H9 (cell line): ENCODE results near the gene ZNF440. TPM values are rescaled to one million over a fixed set of nuclear protein-coding genes. Genes with fewer than 3 reads are reported as not detected.

Experiments used
- DNase-seq: peaks from one replicate; pipeline ENCODE4 v3.0.0-alpha.2; 2017
- H2AFZ ChIP-seq: one replicate; pipeline ENCODE4 v1.6.1; 2013; ENCODE audit warnings: mild to moderate bottlenecking, low read length, control low read depth, moderate library complexity
- H2AK5ac ChIP-seq: 2 replicates; pipeline ENCODE4 v1.6.1; 2013; ENCODE audit warnings: low read length, control low read depth, mixed read lengths; ENCODE audit not compliant: insufficient read length
- H2BK120ac ChIP-seq: one replicate; pipeline ENCODE4 v1.6.1; 2013; ENCODE audit warnings: low read depth, mild to moderate bottlenecking, low read length, control low read depth, inconsistent platforms; ENCODE audit not compliant: poor library complexity, severe bottlenecking
- H2BK12ac ChIP-seq: 2 replicates; pipeline ENCODE4 v1.6.1; 2013; ENCODE audit warnings: low read length, control low read depth, mixed read lengths, low read depth; ENCODE audit not compliant: insufficient read length
- H2BK15ac ChIP-seq: 2 replicates; pipeline ENCODE4 v1.6.1; 2013; ENCODE audit warnings: low read depth, low read length, control low read depth
- H2BK20ac ChIP-seq: one replicate; pipeline ENCODE4 v1.6.1; 2013; ENCODE audit warnings: low read depth, mild to moderate bottlenecking, low read length, control low read depth, inconsistent platforms; ENCODE audit not compliant: poor library complexity, severe bottlenecking
- H2BK5ac ChIP-seq: 2 replicates; pipeline ENCODE4 v1.6.1; 2013; ENCODE audit warnings: low read length, control low read depth, mixed read lengths; ENCODE audit not compliant: insufficient read length
- H3K14ac ChIP-seq: 2 replicates; pipeline ENCODE4 v1.6.1; 2013; ENCODE audit warnings: low read length, control low read depth; ENCODE audit not compliant: insufficient read depth
- H3K18ac ChIP-seq: 2 replicates; pipeline ENCODE4 v1.6.1; 2013; ENCODE audit warnings: low read depth, mild to moderate bottlenecking, mixed read lengths, low read length, control low read depth; ENCODE audit not compliant: insufficient read length
- H3K23ac ChIP-seq: 2 replicates; pipeline ENCODE4 v1.6.1; 2013; ENCODE audit warnings: low read length, control low read depth, mixed read lengths, low read depth; ENCODE audit not compliant: insufficient read length
- H3K23me2 ChIP-seq: 2 replicates; pipeline ENCODE4 v1.6.1; 2013; ENCODE audit warnings: low read depth, mild to moderate bottlenecking, mixed read lengths, low read length, control low read depth; ENCODE audit not compliant: insufficient read length, poor library complexity, severe bottlenecking
- H3K27ac ChIP-seq: 2 replicates; pipeline ENCODE4 v1.5.1; 2013; ENCODE audit warnings: low read length, control low read depth, mixed read lengths, low read depth; ENCODE audit not compliant: insufficient read length
- H3K27me3 ChIP-seq: 2 replicates; pipeline ENCODE4 v1.6.1; 2013; ENCODE audit warnings: low read length, control low read depth, inconsistent platforms; ENCODE audit not compliant: insufficient read depth
- H3K4ac ChIP-seq: 2 replicates; pipeline ENCODE4 v1.6.1; 2013; ENCODE audit warnings: low read depth, mild to moderate bottlenecking, control low read depth, inconsistent platforms, low read length, moderate library complexity
- H3K4me1 ChIP-seq: 2 replicates; pipeline ENCODE4 v1.6.1; 2013; ENCODE audit warnings: low read length, control low read depth, inconsistent platforms; ENCODE audit not compliant: insufficient read depth
- H3K4me2 ChIP-seq: 2 replicates; pipeline ENCODE4 v1.6.1; 2013; ENCODE audit warnings: low read length, control low read depth, mixed read lengths; ENCODE audit not compliant: insufficient read length, insufficient read depth
- H3K56ac ChIP-seq: 2 replicates; pipeline ENCODE4 v1.6.1; 2013; ENCODE audit warnings: low read depth, mild to moderate bottlenecking, mixed read lengths, low read length, control low read depth; ENCODE audit not compliant: insufficient read length
- H3K79me1 ChIP-seq: 2 replicates; pipeline ENCODE4 v1.6.1; 2013; ENCODE audit warnings: low read depth, mild to moderate bottlenecking, moderate library complexity, low read length, control low read depth, inconsistent platforms; ENCODE audit not compliant: insufficient read depth, poor library complexity, severe bottlenecking
- H3K79me2 ChIP-seq: 2 replicates; pipeline ENCODE4 v1.6.1; 2013; ENCODE audit warnings: low read length, control low read depth, inconsistent platforms; ENCODE audit not compliant: insufficient read depth
- H3K9ac ChIP-seq: 2 replicates; pipeline ENCODE4 v1.6.1; 2013; ENCODE audit warnings: low read length, control low read depth, mixed read lengths; ENCODE audit not compliant: insufficient read length; ENCODE audit errors: extremely low read depth
- H3K9me3 ChIP-seq: one replicate; pipeline ENCODE4 v1.6.1; 2013; ENCODE audit warnings: low read depth, low read length, inconsistent platforms; ENCODE audit not compliant: control insufficient read depth
- H3T11ph ChIP-seq: one replicate; pipeline ENCODE4 v1.6.1; 2013; ENCODE audit warnings: mild to moderate bottlenecking, low read length, control low read depth, inconsistent platforms
- H4K20me1 ChIP-seq: one replicate; pipeline ENCODE4 v1.6.1; 2013; ENCODE audit not compliant: control insufficient read depth, insufficient read length, insufficient read depth
- H4K5ac ChIP-seq: 2 replicates; pipeline ENCODE4 v1.6.1; 2013; ENCODE audit warnings: low read depth, mild to moderate bottlenecking, mixed read lengths, low read length, control low read depth; ENCODE audit not compliant: insufficient read length
- H4K8ac ChIP-seq: replicated peaks from 2 replicates; pipeline ENCODE4 v1.6.1; 2013; ENCODE audit warnings: low read length, control low read depth, mixed read lengths, low read depth; ENCODE audit not compliant: insufficient read length
- H4K91ac ChIP-seq: 2 replicates; pipeline ENCODE4 v1.6.1; 2013; ENCODE audit warnings: low read depth, mild to moderate bottlenecking, moderate library complexity, mixed read lengths, low read length, control low read depth; ENCODE audit not compliant: insufficient read length
- H3K27ac Mint-ChIP-seq, 3 experiments: 2 replicates in 2 of 3; 3 replicates in 1 of 3; pipeline ENCODE4 v1.8.0; 2020 to 2021; ENCODE audit warnings: mixed read lengths in 3 of 3, mild to moderate bottlenecking in 1 of 3, moderate library complexity in 1 of 3
- H3K27me3 Mint-ChIP-seq: 2 replicates; pipeline ENCODE4 v1.8.0; 2021; ENCODE audit warnings: low read depth, mild to moderate bottlenecking, moderate library complexity, mixed read lengths
- H3K36me3 Mint-ChIP-seq, 3 experiments: 2 replicates in 2 of 3; 3 replicates in 1 of 3; pipeline ENCODE4 v1.8.0; 2020 to 2021; ENCODE audit warnings: low read depth in 3 of 3, mixed read lengths in 3 of 3; ENCODE audit not compliant: insufficient read depth in 1 of 3
- H3K4me1 Mint-ChIP-seq, 2 experiments: 2 replicates each; pipeline ENCODE4 v1.8.0; 2020; ENCODE audit warnings: mixed read lengths in 2 of 2
- H3K4me3 Mint-ChIP-seq, 2 experiments: 2 replicates in 1 of 2; 3 replicates in 1 of 2; pipeline ENCODE4 v1.8.0; 2020 to 2021; ENCODE audit warnings: mild to moderate bottlenecking in 2 of 2, mixed read lengths in 2 of 2, moderate library complexity in 1 of 2
- H3K9me3 Mint-ChIP-seq, 2 experiments: 2 replicates in 1 of 2; 3 replicates in 1 of 2; pipeline ENCODE4 v1.8.0; 2020; ENCODE audit warnings: mild to moderate bottlenecking in 2 of 2, mixed read lengths in 2 of 2, moderate library complexity in 1 of 2
- WGBS: extraction: QIAGEN DNeasy Blood & Tissue Kit; methylation state at CpG from one replicate; pipeline ENCODE4 v1.1.7; 2013; ENCODE audit warnings: missing lambda C conversion rate, low lambda C conversion rate, mixed read lengths; ENCODE audit not compliant: insufficient read length; ENCODE audit errors: extremely low coverage; 5-methylcytosine and 5-hydroxymethylcytosine counted together
- total RNA-seq: library from RNA; stranded (reverse); gene quantifications from 2 replicates; pipeline ENCODE4 v1.2.1, GENCODE V29; 2021
- TF ChIP-seq, protein P1 (sequence below): fragments of 200-600 bp; sonication (generic); conservative IDR thresholded peaks from 3 replicates; pipeline ENCODE4 v1.8.0; 2021; ENCODE audit warnings: antibody characterized with exemption, mild to moderate bottlenecking

ZNF440 gene
- total RNA-seq, 1 experiment from 2014 or later, result 4.1 TPM

DNA sequence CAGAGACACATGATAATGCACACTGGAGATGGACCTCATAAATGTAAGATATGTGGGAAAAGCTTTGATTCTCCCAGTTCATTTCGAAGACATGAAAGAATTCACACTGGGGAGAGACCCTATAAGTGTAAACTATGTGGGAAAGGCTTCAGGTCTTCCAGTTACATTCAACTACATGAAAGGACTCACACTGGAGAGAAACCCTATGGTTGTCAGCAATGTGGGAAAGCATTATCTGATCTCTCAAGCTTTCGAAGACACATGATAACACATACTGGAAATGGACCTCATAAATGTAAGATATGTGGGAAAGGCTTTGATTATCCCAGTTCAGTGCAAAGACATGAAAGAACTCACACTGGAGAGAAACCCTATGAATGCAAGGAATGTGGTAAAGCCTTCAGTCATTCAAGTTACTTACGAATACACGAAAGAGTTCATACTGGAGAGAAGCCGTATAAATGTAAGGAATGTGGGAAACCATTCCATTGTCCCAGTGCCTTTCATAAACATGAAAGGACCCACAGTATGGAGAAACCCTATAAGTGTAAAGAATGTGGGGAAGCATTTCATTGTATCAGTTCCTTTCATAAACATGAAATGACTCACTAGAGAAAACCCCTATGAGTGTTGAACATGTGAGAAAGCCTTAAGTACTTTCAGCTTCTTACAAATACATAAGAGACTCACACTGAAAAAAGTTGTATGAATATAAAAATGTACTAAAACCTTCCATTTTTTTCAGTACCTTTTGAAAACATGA, 32.6 kb upstream of the ZNF440 start:
- Mint-ChIP-seq H3K4me3 (no peak overlapping the region), H3K4me1 (no peaks in the 10 kb centered on the region), H3K27me3 (peaks cover 8% of the 10 kb centered on the region), H3K9me3 (peaks cover 74% of the 10 kb centered on the region in 2 experiments), H3K27ac (no peak overlapping the region), H3K36me3 (peaks cover 29 to 50% (median 31%) of the 10 kb centered on the region in 3 experiments)
- no peak overlapping the region for H2AK5ac ChIP-seq
- H3K9me3 ChIP-seq, result peaks cover 23% of the 10 kb centered on the region
- no peaks in the 10 kb centered on the region for H3K23me2 ChIP-seq
- H3K14ac ChIP-seq, result no peak overlapping the region
- H2BK15ac ChIP-seq, result no peak overlapping the region
- no peak for DNase-seq
- no peak overlapping the region for H3K4me2 ChIP-seq
- no peak overlapping the region for H4K8ac ChIP-seq
- H4K5ac ChIP-seq, result no peak overlapping the region
- H3K4me1 ChIP-seq, result no peaks in the 10 kb centered on the region
- H3K9ac ChIP-seq, result no peak overlapping the region
- no peak overlapping the region for H3T11ph ChIP-seq
- H3K79me1 ChIP-seq, result no peaks in the 10 kb centered on the region
- no peak overlapping the region for H3K18ac ChIP-seq
- no peaks in the 10 kb centered on the region for H4K20me1 ChIP-seq
- H3K56ac ChIP-seq, result no peak overlapping the region
- H3K23ac ChIP-seq, result no peak overlapping the region
- H2BK20ac ChIP-seq, result no peak overlapping the region
- no peaks in the 10 kb centered on the region for H3K79me2 ChIP-seq
- no peak overlapping the region for H2BK120ac ChIP-seq
- no peak overlapping the region for H2AFZ ChIP-seq
- H3K27me3 ChIP-seq, result no peaks in the 10 kb centered on the region
- no CpG with 5 or more reads among the region's 5 CpGs for WGBS
- no peak overlapping the region for H2BK12ac ChIP-seq
- no peak overlapping the region for H3K4ac ChIP-seq
- no peak overlapping the region for H2BK5ac ChIP-seq
- no peak overlapping the region for H3K27ac ChIP-seq
- no peak overlapping the region for H4K91ac ChIP-seq
- TF ChIP-seq, protein P1, sequence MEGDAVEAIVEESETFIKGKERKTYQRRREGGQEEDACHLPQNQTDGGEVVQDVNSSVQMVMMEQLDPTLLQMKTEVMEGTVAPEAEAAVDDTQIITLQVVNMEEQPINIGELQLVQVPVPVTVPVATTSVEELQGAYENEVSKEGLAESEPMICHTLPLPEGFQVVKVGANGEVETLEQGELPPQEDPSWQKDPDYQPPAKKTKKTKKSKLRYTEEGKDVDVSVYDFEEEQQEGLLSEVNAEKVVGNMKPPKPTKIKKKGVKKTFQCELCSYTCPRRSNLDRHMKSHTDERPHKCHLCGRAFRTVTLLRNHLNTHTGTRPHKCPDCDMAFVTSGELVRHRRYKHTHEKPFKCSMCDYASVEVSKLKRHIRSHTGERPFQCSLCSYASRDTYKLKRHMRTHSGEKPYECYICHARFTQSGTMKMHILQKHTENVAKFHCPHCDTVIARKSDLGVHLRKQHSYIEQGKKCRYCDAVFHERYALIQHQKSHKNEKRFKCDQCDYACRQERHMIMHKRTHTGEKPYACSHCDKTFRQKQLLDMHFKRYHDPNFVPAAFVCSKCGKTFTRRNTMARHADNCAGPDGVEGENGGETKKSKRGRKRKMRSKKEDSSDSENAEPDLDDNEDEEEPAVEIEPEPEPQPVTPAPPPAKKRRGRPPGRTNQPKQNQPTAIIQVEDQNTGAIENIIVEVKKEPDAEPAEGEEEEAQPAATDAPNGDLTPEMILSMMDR, result no peak
